Heart right ventricle (tissue), 16 donors: ENCODE measurements around the gene RAD51B. TPM values are rescaled to one million over a fixed set of nuclear protein-coding genes. Genes with fewer than 3 reads are reported as not detected.

ENCODE experiments used
- ATAC-seq, 8 donors: fragments of 200-7000 bp; cut with Tn5 transposase; one replicate each; pipeline ENCODE4 v1.9.1; 2020; ENCODE audit warnings: mild to moderate bottlenecking in 8 of 8, moderate library complexity in 8 of 8, moderate number of reproducible peaks in 1 of 8
- DNase-seq, 2 donors: peaks; one replicate each; pipeline ENCODE4 v3.0.0-alpha.2; 2020
- H3K27ac ChIP-seq, 10 donors: fragments of 200-600 bp; sonication (generic) in 2 of 10; one replicate each; pipeline versions ENCODE4 v1.5.0 to v1.8.0; 2020 to 2022; ENCODE audit warnings: mild to moderate bottlenecking in 3 of 10
- H3K27me3 ChIP-seq, 7 donors: fragments of 200-600 bp; one replicate each; pipeline ENCODE4 v1.8.0; 2021 to 2022; ENCODE audit warnings: mild to moderate bottlenecking in 2 of 7
- H3K36me3 ChIP-seq, 9 donors: fragments of 200-600 bp; sonication (generic) in 1 of 9; one replicate each; pipeline versions ENCODE4 v1.5.0 to v1.8.0; 2020 to 2022; ENCODE audit warnings: mild to moderate bottlenecking in 2 of 9
- H3K4me1 ChIP-seq, 9 donors: fragments of 200-600 bp; sonication (generic) in 1 of 9; one replicate each; pipeline versions ENCODE4 v1.5.0 to v1.8.0; 2020 to 2022; ENCODE audit warnings: mild to moderate bottlenecking in 4 of 9
- H3K4me3 ChIP-seq, 10 donors: fragments of 200-600 bp; sonication (generic) in 2 of 10; one replicate each; pipeline versions ENCODE4 v1.5.0 to v1.8.0; 2020 to 2022; ENCODE audit warnings: mild to moderate bottlenecking in 7 of 10, moderate library complexity in 2 of 10
- H3K9me3 ChIP-seq, 11 donors: fragments of 200-600 bp in 10 of 11; sonication (generic) in 2 of 11; one replicate each; pipeline versions ENCODE4 v1.5.0 to v1.8.0; 2013 to 2022; ENCODE audit warnings: mild to moderate bottlenecking in 2 of 11, control low read depth in 1 of 11, moderate library complexity in 1 of 11
- CTCF ChIP-seq, 9 donors: fragments of 200-600 bp; sonication (generic) in 2 of 9; IDR thresholded peaks; one replicate each; pipeline versions ENCODE4 v1.5.0 to v1.8.0; 2021 to 2022; ENCODE audit warnings: antibody characterized with exemption in 9 of 9, mild to moderate bottlenecking in 5 of 9, moderate library complexity in 1 of 9
- WGBS, 2 donors: extraction: QIAGEN DNeasy Blood & Tissue Kit; methylation state at CpG; one replicate each; pipeline ENCODE4 v1.1.7; 2013; ENCODE audit warnings: inconsistent platforms in 1 of 2; 5-methylcytosine and 5-hydroxymethylcytosine counted together
- intact Hi-C, 10 donors: fragments of 100-400 bp; cut with DNase I; formaldehyde crosslinking; loops; one replicate each; pipeline versions ENCODE4 v1.11.1 to v1.14.2; 2022
- polyA plus RNA-seq, 2 donors: library from polyadenylated mRNA; stranded (reverse); fragments of 200-250 nt; gene quantifications; one replicate each; pipeline ENCODE4 v1.2.3, GENCODE V29; 2013
- total RNA-seq, 10 donors: library from RNA; stranded (reverse); fragmentation: NEBNext Ultra II Directional in 3 of 10; extraction: Animal tissue kit (Norgen Biotek cat#: 25700) in 3 of 10; gene quantifications; one replicate each; pipeline versions ENCODE4 v1.2.1 to v1.2.4, GENCODE V29; 2021 to 2023
- donor health status: Arrhythmogenic right ventricular cardiomyopathy.
- donor health status: ischemic (EF 13 %, LVEDD 7.1; RV severe dilation, severe dysfunction).
- donor health status: healthy with polysubstance abuse.
- donor health status: DM: no; HTN: yes; CAD: no.
- donor health status: DM: no; HTN: no; CAD: no.
- donor health status: ischemic (EF 25% LVEDD 6.9; RV normal size, moderate dysfunction).
- donor health status: ischemic (EF 25% LVEDD 5.7; RV mildly dilated, moderate dysfunction).
- donor health status: healthy.
- donor health status: DM: yes; HTN: yes; CAD: no.
- donor health status: Ischemic cardiomyopathy.
- donor health status: ischemic (EF 35%, LVEDD 5.7; RV mildly dilated, moderate dysfunction).
- donor health status: nonischemic (EF 11% LVEDD 7.7; RV severe dilation, severe dysfunction).
- donor health status: DM: yes; HTN: yes; CAD: no.
- donor health status: PGD.
- donor health status: ischemic (EF 29% LVEDD 5.4; RV normal size, mild dysfunction).
- donor health status: nonischemic (EF 23%, LVEDD 6.1; RV moderate dilation, normal function).

The RAD51B gene
- total and polyA plus RNA-seq, 12 donors, result 0.88 to 8.6 (median 3.5) TPM

- peak overlapping the region in 6 of 10 donors; percentile 20 to 86 (median 50) for H3K27ac ChIP-seq
- WGBS, 2 donors, result 86 to 91% methylated on average over 2 of the region's 2 CpGs
These were observed 759.0 kb downstream of the RAD51B start for GRCh38 chr14:68578597-68578996.

DNA sequence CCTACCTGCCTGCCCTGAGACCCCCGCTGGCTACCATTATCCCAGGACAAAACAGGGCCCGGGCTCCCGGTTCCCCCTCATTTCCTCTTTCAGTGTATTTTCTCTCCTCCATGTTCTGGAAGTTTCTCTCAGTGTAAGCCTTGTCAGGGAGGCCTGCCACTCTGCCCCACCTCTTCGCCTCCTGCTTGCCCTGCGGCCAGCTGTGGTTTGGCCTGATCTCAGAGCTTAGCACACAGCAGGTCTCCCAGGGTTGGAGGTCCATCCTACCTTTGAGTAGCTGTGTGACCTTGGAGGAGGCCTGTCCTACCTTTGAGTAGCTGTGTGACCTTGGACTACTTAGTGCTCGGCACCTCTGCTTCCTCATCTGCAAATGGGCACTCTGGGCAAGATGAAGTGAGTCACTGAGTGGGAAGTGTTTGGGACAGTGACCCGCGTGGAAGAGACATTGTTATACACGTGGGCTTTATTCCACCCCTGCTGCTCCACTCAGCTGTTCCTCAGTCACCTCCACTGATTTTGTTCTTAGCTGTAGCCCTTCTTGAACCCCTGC lies 760.6 kb downstream of the RAD51B start:
- Histone ChIP-seq H3K4me1 (peaks cover 0 to 56% (median 14%) of the 10 kb centered on the region in 9 donors), H3K9me3 (peaks cover 0 to 5% (median 0%) of the 10 kb centered on the region in 11 donors), H3K27me3 (no peaks in the 10 kb centered on the region), H3K4me3 (no peak overlapping the region), H3K36me3 (no peaks in the 10 kb centered on the region), H3K27ac (peak overlapping the region in 2 of 10 donors; percentile 19 to 86)
- no peak for TF ChIP-seq CTCF (IDR thresholded peaks at IDR 0.05)
- ATAC-seq (no peak), DNase-seq (no peak)
- intact Hi-C loops, result no loop called here
- WGBS, 2 donors, result 87 to 95% methylated on average over 9 of the region's 9 CpGs

More at GRCh38 chr14:68578597-68578996, 759.0 kb downstream of the RAD51B start:
- no peak for ATAC-seq
- Histone ChIP-seq H3K4me3 (no peak overlapping the region), H3K36me3 (no peaks in the 10 kb centered on the region), H3K27me3 (no peaks in the 10 kb centered on the region), H3K4me1 (peaks cover 0 to 64% (median 11%) of the 10 kb centered on the region in 9 donors), H3K9me3 (peaks cover 0 to 5% (median 0%) of the 10 kb centered on the region in 11 donors)
- DNase-seq, result no peak
- TF ChIP-seq CTCF (IDR thresholded peaks at IDR 0.05), result no peak
- intact Hi-C loops, result no loop called here

GRCh38 chr14:68580671-68581070 lies 761.1 kb downstream of the RAD51B start:
- Histone ChIP-seq H3K4me3 (no peak overlapping the region), H3K9me3 (peaks cover 0 to 5% (median 0%) of the 10 kb centered on the region in 11 donors), H3K27ac (peak overlapping the region in 2 of 10 donors; percentile 19 to 86), H3K4me1 (peaks cover 0 to 51% (median 14%) of the 10 kb centered on the region in 9 donors), H3K27me3 (no peaks in the 10 kb centered on the region), H3K36me3 (no peaks in the 10 kb centered on the region)
- DNase-seq (no peak), ATAC-seq (no peak)
- intact Hi-C loops, result no loop called here
- WGBS, 2 donors, result 84 to 86% methylated on average over 5 of the region's 5 CpGs
- TF ChIP-seq CTCF (IDR thresholded peaks at IDR 0.05), result no peak

DNA sequence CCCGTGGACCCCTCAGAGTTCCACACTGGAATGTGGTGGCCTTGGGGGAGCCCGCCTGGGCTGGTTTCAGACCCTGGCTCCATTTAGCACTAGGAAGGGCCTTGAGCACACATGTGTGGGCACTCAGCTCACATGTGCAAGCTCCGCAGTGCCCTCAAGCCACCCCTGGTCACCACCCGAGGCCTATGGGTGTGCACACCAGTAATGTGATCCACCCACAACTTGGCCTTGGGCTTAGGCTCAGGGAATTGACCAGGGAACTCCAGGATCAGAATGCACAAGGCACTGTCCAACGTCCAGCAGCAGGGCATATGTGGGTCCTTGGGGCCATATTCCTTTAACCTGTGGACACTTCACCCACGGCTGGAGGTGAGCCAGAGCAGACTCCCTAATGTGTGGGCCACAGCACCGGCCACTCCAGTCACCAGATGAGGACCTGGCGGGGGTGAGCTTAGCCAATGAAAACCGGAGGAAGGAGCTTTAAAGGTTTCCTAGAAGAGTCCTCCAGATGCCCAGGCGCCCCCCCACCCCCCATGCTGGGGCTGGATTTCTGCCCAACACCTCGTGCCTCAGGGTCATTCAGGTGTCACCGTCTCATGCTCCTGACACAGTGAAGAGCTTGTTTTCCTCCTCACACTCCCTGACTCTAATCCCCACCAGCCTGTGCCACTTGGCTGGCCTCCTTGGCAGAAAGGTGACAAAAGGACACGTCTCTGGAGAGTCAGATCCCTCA lies 764.1 kb downstream of the RAD51B start:
- DNase-seq (no peak), ATAC-seq (peak in 1 of 8 donors; percentile 34)
- Histone ChIP-seq H3K4me3 (no peak overlapping the region), H3K4me1 (peaks cover 3 to 40% (median 25%) of the 10 kb centered on the region in 9 donors), H3K9me3 (peaks cover 0 to 5% (median 0%) of the 10 kb centered on the region in 11 donors), H3K27ac (no peak overlapping the region), H3K27me3 (no peaks in the 10 kb centered on the region), H3K36me3 (no peaks in the 10 kb centered on the region)
- 78 to 81% methylated on average over 13 of the region's 13 CpGs for WGBS, 2 donors
- TF ChIP-seq CTCF (IDR thresholded peaks at IDR 0.05), result no peak
- intact Hi-C loops, result no loop called here
